HG03103 (cell line): ENCODE measurements around the gene RABGAP1L.
"Not testable (repeated sequence)": the region's sequence is repeated elsewhere in the genome, so short reads cannot be mapped to it uniquely, and the experiment has no call there.

ENCODE experiments used
- ATAC-seq: cut with Tn5 transposase; IDR thresholded peaks from one replicate; pipeline ENCODE4 v1.9.1; 2021; ENCODE audit warnings: low read depth; ENCODE audit not compliant: unreplicated experiment

Gene RABGAP1L

DNA sequence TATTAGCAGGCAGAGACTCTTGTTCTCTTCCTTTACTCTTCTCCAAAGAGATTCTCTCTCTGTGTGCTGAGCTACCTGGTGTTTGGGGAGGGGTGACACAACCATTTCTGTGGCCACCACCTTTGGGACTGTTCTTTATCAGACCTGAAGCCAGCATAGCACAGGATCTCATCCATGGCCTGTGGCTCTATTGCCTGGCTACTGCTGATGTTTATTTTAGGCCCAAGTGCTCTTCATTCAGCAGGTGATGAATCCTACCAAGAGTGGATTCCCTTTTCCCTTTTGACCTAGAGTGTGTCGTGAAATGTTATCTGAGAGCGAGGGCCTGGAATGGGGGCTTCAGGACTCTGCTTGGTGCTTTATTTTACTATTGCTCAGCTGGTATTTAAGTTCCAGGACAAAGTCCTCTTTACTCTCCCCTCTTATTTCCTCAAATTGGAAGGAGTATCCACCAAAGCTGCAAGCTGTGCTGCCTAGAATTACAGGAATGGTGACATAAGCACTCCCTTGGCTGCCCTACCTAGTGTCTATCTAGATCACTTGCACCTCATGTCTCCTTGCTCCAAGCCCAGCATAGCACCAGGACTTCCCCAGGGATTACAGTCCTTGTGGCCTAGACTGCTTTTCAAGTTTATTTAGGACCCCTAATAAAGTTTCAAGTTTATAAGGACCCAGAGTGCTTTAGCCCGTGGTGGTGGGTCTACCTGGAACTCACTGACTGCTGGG lies 193.7 kb downstream of the RABGAP1L start:
- no peak for ATAC-seq

DNA sequence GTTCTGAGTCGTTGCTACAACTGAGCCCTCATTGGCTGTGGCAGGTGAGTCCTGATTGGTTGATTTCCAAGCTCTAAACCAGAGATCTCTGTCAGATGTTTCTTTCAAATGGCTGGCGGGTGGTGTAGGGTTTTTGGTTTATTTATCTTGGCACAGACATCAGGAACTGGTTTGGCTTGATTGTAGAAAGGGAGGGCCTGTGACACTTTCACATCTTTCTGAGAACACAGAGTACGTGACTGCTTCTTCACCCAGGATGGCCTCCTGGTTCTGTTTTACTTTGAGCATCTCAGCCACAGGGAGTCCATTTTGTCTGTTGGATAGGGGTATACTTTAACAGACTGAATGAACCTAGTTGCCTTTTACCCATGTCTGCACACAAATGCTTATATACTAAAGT lies 199.0 kb downstream of the RABGAP1L start:
- no peak for ATAC-seq

DNA sequence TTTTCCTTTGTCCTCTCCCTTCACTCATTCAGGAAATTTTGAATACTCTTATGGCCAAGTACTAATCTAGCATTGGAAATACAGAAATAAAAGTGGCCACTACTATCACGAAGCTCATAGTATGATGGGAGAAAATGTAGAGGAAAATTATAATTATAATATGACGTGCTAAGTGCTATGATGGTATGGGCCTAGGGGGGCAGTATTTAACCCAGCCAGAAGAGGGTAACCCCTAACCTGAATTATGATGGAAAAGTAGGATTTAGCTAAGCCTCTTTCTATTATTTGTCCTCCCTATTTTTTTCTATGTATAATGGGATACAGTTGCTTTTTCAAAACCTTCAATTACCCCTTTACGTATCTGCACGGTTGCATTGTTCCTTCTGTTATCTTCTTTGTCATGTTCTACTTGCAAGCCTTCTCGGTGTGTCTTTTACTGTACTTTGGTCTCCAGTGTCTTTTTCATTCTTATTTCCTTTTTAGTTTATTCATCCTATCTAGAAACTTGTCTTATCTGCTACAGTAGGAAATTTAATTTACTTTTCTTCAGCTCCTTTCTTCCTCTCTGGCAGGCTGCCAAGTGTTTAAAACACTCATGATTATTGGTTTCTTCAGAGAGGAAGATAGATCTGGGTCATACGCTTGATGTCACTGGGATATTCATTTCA lies 199.6 kb downstream of the RABGAP1L start:
- ATAC-seq = no peak

DNA sequence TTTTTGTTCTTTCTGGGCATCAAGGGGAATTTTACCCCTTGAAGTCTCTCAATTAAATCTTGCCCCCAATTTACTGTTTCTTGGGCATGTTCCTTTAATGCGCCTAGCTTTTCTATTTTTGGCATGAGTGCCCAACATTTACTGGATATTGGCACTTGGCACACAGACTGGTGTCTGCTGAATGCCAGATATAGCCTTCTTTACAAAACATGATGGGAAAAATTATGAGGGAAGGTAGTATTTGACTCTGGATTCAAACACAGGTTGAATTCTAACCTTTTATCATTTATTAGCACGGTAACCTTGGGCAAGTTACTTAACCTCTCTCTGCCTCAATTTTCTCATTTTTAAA lies 200.1 kb downstream of the RABGAP1L start:
- ATAC-seq = no peak

DNA sequence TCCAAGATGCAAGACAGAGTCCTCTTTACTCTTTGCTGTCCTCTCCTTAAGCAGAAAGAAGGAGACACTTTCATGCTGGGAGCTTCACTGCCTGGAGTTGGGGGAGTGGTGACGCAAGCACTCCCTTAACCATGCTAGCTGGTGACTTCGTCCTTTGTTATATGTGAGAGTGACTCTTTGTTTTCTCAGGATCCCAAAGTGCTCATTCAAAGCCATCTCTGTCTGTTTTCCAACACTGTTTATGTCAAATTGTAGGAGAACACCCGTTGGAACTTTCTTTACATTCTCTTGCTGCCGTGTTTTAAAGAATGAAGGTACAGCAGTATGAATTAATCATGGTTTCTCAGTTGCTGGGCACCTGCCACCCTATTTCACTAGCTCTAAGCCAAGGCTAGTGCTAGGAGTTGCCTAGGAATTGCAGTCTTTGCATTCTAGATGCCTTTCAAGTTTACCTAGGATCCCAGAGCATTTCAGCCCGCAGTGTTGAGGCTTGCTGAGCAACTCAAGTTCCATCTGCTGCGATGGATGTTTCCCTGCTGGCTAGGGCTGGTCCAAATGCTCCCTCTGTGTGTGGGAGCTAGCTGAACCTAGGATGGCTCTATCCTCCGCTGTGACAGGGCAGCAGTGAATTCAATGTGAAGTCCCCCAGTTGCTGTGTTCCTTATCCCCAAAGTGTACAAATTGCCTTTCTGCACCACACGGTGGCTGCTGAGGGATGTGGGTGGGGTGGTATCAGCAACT lies 205.8 kb downstream of the RABGAP1L start:
- ATAC-seq = no peak

DNA sequence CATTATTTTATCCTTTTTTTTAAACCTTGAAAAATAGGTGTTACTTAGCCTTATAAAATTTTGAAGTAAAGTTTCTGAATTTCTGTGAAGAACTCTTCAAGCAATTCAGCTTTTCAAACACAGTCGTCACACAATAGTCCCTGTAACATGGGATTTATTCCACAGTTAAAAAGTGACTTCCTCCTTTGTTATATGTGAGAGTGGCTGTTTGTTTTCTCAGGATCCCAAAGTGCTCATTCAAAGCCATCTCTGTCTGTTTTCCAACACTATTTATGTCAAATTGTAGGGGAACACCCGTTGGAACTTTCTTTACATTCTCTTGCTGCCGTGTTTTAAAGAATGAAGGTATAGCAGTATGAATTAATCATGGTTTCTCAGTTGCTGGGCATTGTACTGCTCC lies 207.6 kb downstream of the RABGAP1L start:
- ATAC-seq = no peak

DNA sequence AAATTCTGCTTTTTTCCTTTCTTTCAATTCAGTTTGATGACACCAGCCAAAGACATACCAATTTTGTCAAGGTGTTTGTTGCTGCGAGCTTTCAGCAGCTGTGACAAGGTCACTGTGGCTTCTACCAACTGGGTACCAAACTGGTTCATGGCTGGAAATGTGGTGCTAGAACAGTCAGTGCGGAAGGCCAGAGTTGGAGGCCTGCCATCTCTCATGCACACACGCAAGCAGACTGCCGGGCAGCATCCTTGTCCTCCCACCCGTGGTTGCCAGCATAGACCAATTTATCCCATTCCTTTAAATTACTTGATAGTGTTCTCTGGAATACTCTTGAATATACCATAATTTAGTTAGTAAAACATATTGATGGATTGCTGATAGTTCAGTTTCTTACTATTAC lies 208.6 kb downstream of the RABGAP1L start:
- no peak for ATAC-seq

DNA sequence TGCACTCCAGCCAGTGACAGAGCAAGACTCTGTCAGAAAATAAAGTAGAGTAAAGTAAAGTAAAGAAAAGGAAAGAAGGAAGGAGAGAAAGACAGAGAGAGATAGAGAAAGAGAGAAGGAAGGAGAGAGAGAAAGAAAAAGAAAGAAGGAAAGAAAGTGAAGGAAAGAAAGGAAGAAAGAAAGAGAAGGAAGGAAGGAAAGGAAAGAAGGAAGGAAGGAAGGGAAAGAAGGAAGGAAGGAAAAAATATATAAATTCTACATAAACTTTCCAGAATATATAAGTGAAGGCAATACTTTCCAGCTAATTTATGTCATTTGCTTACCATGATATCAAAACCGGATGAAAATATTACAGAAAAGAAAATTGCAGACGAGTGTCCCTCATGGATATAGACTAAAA lies 216.7 kb downstream of the RABGAP1L start:
- ATAC-seq = no peak

DNA sequence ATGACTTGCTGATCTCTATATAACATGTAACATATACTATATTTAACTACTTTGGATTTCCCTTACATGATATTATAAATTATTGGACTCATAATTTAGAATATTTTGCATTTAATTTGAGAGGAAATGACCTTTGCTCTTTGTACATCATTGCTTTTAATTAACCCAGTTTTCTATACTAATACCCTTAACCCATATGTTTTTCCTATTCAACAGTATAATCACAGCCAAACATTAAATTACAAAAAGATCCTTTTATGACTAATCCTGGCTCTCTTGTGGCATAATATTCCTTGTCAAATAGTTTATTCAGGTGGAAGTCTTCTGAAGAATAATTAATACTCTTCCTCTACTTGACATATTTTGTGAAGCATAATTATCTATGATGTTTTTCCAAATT lies 232.4 kb downstream of the RABGAP1L start:
- no peak for ATAC-seq

DNA sequence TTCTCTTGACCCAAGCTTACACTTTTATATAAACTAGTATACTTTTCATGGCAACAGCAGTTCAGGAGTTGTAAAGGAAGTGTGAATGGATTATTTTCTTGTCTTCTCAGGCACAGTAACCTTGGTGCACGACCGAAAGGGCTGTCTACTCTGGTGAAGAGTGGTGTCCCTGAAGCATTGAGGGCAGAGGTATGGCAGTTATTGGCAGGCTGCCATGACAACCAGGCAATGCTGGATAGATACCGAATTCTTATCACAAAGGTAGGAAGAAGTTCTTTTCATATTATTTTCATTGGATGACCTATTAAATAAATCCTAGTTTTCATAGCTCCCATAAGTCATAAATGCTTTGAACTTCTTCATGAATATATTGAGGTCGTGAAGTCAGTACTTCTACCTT lies 234.6 kb downstream of the RABGAP1L start:
- ATAC-seq = no peak

DNA sequence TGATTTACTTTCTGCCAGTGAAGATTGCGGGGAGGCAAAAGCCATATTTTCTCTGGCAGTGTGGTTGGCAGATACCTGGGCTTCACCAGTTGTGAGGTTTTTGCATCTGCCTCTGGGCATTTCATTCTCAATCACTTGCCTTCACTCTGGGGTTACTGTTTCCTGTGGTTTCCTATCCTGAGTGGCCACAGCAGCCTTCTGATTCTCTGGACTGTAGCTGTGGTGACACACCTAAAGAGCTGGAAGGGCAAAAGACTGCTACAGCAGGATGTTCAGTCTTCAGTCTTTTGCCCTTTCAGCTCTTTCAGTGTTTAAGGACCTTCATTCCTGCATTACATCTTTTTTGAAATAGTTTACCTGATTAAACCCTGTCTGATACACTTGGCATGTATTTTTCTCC lies 237.9 kb downstream of the RABGAP1L start:
- ATAC-seq = no peak

DNA sequence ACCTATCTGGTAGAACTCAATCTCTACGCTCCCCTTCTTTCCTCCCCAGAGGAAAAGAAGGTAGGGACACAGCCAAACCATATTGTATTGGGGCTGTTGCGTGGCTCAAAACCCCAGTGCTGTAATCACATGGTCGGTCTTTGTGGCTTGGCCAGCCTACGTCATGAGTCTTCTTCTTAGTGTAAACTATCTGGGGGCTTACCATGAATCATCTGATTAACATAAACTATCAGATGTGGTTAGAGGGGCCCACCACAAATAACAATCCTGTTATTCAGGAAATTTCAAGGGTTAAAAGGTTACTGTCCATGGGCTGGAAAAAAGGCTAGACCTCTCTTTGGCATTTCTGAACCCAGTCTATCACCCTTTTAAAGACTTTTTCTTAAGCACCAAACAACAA lies 238.9 kb downstream of the RABGAP1L start:
- no peak for ATAC-seq

DNA sequence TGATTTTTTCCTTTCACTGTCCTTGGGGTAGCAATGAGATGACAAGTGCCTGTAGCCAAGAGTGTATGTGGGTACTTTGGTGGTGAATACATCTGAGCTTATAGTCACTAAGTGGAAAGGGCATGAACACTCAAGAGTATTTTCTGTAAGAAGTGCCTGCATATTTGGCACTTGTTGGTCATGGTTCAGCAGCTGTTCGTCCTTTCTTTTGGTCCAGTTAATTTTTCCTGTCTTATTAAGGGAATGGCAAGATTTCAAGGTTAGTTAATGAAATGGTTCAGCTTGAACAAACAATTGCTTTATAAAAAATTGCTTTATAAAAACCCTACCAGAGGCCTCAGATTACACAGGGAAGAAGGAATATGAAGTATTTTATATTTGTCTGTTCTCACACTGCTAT lies 239.9 kb downstream of the RABGAP1L start:
- no peak for ATAC-seq

DNA sequence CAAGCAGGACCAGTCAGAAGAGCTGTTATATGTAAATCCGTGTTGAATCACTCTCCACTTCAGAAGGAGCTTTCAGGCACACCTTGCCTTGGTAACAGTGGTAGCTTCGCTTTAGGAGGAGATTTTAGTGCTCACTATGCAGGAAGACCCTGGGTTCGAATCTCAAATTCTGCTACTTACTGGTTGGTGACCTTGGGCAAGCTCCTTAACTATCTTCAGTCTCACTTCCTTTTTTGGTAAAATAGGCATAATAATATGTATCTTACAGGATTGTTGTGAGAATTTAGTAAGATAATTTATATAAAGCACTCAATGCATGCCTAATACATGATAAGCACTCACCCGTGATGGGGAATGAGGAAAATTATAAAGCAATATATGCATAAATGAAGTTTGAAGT lies 241.8 kb downstream of the RABGAP1L start:
- ATAC-seq = no peak

DNA sequence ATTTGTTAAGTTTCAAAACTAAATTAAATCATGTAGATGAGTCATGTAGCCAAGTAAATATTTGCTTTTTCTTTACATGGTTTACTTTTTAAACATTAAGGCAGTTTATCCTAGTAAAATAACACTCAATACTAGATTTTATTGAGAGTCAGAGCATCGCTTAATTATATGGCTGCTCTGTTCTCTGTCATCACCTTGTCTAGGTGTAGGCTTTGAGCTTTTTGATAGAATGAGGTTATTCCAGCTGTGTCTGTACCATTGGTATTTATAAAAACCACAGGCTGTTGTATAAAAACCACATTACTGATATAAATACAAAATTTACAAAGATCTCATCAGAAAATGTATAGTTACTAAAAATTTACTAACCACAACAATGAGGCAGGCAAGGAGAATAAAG lies 245.9 kb downstream of the RABGAP1L start:
- ATAC-seq = no peak

DNA sequence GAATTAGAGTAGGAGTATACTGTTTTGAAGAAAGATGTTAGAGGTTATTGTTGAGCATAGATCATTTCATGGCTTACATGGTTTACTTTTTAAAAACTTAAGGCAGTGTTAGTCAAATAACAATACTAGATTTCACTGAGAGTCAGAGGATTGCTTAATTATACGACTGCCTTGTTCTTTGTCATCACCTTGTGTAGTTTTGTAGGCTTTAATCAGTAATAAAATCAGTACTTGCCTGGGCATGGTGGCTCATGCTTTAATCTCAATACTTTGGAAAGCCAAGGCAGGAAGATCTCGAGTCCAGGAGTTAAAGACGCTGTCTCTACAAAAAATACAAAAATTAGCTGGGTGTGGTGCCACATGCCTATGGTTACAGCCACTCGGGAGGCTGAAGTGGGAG lies 247.1 kb downstream of the RABGAP1L start:
- ATAC-seq = no peak

DNA sequence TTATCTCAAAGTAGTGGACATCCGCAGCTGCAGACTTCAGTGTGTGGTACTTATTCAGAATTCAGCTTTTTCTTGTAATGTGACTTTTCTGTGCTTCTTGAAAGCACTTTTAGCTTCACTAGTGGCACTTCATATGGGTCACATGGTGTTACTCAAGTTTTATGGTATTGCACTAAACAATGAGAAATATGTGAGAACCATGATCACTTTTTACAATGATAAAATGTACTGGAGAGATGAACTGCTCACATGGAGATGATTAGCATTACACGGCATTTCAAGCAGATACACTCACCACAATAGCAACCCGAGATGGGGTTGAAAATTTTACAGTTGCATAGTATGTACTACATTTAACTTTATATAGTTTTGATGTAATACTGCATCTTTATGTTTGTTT lies 248.3 kb downstream of the RABGAP1L start:
- ATAC-seq = no peak

DNA sequence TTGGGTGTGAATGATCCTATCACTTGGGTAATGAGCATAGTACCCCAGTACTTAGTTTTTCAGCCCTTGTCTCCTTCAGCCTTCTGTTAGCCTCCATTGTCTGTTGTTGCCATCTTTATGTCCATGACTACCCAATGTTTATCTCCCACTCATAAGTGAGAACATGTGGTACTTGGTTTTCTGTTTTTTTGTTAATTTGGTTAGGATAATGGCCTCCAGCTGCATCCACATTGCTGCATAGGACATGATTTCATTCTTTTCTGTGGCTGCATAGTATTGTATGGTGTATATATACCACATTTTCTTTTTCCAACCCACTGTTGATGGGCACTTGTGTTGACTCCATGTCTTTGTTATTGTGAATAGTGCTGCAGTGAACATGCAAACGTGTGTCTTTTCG lies 248.8 kb downstream of the RABGAP1L start:
- ATAC-seq = no peak

DNA sequence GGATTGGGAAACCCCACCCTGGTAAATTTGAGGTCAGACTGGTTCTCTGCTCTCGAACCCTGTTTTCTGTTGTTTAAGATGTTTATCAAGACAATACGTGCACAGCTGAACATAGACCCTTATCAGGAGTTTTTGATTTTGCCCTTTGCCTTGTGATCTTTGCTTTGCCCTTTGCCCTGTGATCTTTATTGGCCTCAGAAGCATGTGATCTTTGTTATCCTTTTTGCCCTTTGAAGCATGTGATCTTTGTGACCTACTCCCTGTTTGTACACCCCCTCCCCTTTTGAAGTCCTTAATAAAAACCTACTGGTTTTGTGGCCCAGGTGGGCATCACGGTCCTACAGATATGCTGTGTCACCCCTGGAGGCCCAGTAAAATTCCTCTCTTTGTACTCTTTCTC lies 250.5 kb downstream of the RABGAP1L start:
- not testable (repeated sequence) for ATAC-seq

DNA sequence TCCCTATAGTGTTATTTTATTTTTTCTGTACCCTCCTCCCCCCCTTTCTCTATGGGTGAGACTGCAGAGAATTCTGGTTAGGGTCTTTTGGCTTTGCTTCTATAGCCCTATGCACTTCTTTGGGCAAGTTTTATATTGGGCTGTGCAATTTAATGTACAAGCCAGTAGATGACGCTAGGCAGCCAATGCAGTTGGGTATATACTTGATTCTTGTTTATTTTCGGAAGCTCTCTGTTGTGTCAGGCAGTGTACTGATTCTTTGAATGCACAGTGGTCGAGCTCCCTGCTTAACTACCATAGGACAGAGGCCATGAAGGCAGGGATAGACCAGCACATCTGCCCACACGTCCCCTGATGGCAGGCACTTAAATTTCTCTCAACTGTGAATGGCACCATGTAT lies 254.3 kb downstream of the RABGAP1L start:
- no peak for ATAC-seq

DNA sequence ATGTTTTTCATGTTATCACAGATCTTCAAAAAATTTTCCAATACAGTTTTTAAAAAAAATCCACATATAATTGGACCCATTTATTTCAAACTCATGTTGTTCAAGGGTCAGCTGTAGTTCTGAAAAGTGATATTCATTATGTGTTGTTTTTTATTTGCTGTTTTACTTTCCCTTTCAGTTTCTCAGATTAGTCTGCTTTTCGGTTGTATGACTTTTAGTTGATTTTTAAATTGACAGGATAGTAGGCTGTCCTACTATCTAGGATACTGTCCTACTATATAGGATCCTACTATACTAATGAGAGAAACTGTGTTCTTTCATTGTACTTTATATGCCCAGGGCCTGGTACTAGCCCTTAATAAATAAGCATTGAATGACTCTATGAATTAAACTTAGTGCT lies 254.9 kb downstream of the RABGAP1L start:
- no peak for ATAC-seq

DNA sequence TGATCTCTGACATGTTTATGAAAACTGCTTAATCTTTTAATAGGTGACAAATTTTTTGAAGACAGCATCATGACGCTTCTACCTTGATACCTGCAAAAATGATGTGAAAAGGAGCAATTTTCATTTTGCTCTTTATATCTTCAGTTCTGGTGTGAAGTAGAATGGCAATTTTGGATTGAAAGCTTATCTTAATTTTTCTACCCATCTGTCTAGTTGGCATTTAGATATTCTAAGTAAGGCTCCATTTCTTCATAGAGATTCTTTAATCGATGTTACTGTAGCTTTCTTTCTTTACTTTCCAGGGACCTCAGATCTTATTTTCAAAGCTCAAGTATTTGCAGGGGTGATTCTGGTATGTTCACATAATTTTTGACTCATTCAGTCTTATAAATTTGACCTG lies 256.2 kb downstream of the RABGAP1L start:
- ATAC-seq = no peak
